ENCODE measurements around the gene NGEF.

The NGEF gene

GRCh38 chr2:233002829-233003657 lies 10.0 kb downstream of the NGEF start:
- TF ChIP-seq TCF12 (IDR thresholded peaks at IDR 0.05; ENCODE audit: low read depth) (no peak), MAX (IDR thresholded peaks at IDR 0.05) (no peak), TEAD4 (IDR thresholded peaks at IDR 0.05) (no peak), CEBPB (IDR thresholded peaks at IDR 0.05) (no peak), CREB1 (IDR thresholded peaks at IDR 0.05; ENCODE audit: low read depth) (no peak)

GRCh38 chr2:233000886-233001750 lies 11.9 kb downstream of the NGEF start:
- no peak for TF ChIP-seq EP300 (IDR thresholded peaks at IDR 0.05; ENCODE audit: borderline replicate concordance)
- TF ChIP-seq, protein P1, sequence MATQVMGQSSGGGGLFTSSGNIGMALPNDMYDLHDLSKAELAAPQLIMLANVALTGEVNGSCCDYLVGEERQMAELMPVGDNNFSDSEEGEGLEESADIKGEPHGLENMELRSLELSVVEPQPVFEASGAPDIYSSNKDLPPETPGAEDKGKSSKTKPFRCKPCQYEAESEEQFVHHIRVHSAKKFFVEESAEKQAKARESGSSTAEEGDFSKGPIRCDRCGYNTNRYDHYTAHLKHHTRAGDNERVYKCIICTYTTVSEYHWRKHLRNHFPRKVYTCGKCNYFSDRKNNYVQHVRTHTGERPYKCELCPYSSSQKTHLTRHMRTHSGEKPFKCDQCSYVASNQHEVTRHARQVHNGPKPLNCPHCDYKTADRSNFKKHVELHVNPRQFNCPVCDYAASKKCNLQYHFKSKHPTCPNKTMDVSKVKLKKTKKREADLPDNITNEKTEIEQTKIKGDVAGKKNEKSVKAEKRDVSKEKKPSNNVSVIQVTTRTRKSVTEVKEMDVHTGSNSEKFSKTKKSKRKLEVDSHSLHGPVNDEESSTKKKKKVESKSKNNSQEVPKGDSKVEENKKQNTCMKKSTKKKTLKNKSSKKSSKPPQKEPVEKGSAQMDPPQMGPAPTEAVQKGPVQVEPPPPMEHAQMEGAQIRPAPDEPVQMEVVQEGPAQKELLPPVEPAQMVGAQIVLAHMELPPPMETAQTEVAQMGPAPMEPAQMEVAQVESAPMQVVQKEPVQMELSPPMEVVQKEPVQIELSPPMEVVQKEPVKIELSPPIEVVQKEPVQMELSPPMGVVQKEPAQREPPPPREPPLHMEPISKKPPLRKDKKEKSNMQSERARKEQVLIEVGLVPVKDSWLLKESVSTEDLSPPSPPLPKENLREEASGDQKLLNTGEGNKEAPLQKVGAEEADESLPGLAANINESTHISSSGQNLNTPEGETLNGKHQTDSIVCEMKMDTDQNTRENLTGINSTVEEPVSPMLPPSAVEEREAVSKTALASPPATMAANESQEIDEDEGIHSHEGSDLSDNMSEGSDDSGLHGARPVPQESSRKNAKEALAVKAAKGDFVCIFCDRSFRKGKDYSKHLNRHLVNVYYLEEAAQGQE (IDR thresholded peaks at IDR 0.05; ENCODE audit: low read depth): no peak
- no peak for TF ChIP-seq TEAD4 (IDR thresholded peaks at IDR 0.05)
- TF ChIP-seq EGR1 (IDR thresholded peaks at IDR 0.05): no peak
- TF ChIP-seq YY1 (IDR thresholded peaks at IDR 0.05; ENCODE audit: low read depth): no peak
- no peak for TF ChIP-seq ZBTB7A (IDR thresholded peaks at IDR 0.05; ENCODE audit: low read depth)
- no peak for TF ChIP-seq RAD21 (IDR thresholded peaks at IDR 0.05; ENCODE audit: low read depth)
- TF ChIP-seq CEBPB (IDR thresholded peaks at IDR 0.05): no peak
- no peak for TF ChIP-seq CREB1 (IDR thresholded peaks at IDR 0.05; ENCODE audit: low read depth)

DNA sequence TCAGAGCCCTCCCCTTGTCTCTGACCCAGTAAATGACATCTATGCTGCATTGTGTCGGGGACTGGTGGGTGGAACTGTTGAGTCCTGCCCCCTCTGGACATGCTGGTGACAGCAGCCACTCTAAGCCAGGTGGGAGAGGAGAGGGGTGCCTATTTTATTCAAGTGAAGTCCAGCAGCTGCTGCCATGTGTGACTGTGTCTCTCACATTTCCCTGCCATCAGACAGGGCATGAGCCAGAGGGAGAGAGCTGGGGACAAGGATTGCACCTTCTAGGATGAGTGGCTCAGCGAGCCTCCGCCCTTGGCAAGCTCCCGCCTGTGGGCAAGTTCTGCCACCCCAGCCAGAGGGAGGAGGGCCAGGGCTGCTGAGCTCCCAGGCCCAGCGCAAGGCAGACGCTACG lies 13.7 kb downstream of the NGEF start:
- TF ChIP-seq TEAD4 (IDR thresholded peaks at IDR 0.05) (no peak), RAD21 (IDR thresholded peaks at IDR 0.05; ENCODE audit: low read depth) (0 out of 2 replicates have a peak, but pooled peaks have one; percentile 2), MAX (IDR thresholded peaks at IDR 0.05) (no peak), USF1 (IDR thresholded peaks at IDR 0.05) (no peak), EP300 (IDR thresholded peaks at IDR 0.05; ENCODE audit: borderline replicate concordance) (no peak), ZBTB7A (IDR thresholded peaks at IDR 0.05; ENCODE audit: low read depth) (no peak), NFIC (IDR thresholded peaks at IDR 0.05) (no peak)

- TF ChIP-seq EP300 (IDR thresholded peaks at IDR 0.05; ENCODE audit: borderline replicate concordance) (no peak), ZBTB7A (IDR thresholded peaks at IDR 0.05; ENCODE audit: low read depth) (no peak), TEAD4 (IDR thresholded peaks at IDR 0.05) (no peak), YY1 (IDR thresholded peaks at IDR 0.05; ENCODE audit: low read depth) (no peak), FOXM1 (IDR thresholded peaks at IDR 0.05; ENCODE audit: borderline replicate concordance, low read depth) (no peak), MAX (IDR thresholded peaks at IDR 0.05) (no peak), CREB1 (IDR thresholded peaks at IDR 0.05; ENCODE audit: low read depth) (no peak), NFIC (IDR thresholded peaks at IDR 0.05) (no peak), TCF12 (IDR thresholded peaks at IDR 0.05; ENCODE audit: low read depth) (no peak), RAD21 (IDR thresholded peaks at IDR 0.05; ENCODE audit: low read depth) (no peak), USF1 (IDR thresholded peaks at IDR 0.05) (no peak), EGR1 (IDR thresholded peaks at IDR 0.05) (no peak), CEBPB (IDR thresholded peaks at IDR 0.05) (no peak), TAF1 (IDR thresholded peaks at IDR 0.05; ENCODE audit: low read depth) (no peak)
- TF ChIP-seq, protein P1 (IDR thresholded peaks at IDR 0.05; ENCODE audit: low read depth): no peak
Measured at GRCh38 chr2:232998666-232998985, 14.4 kb downstream of the NGEF start.
